OCI-LY7 (cell line): ENCODE measurements around the gene LYRM4.

ENCODE experiments used
- CTCF ChIP-seq: fragments of 200-600 bp; sonication (generic); conservative IDR thresholded peaks from 2 replicates; pipeline ENCODE4 v1.5.1; 2014; ENCODE audit warnings: mild to moderate bottlenecking, antibody characterized with exemption, low read length, moderate library complexity, mixed read lengths
- EZH2phosphoT487 ChIP-seq: fragments of 200-600 bp; sonication (generic); IDR thresholded peaks from 2 replicates; pipeline ENCODE4 v1.6.1; 2018; ENCODE audit warnings: low read depth, borderline replicate concordance, mild to moderate bottlenecking, mixed run types, antibody characterized with exemption, low read length, moderate library complexity, mixed read lengths

GRCh38 chr6:5191722-5192121 is 69.0 kb downstream of the LYRM4 start:
- no peak for TF ChIP-seq CTCF
- TF ChIP-seq EZH2phosphoT487, result no peak
